ENCODE results near the gene B4GALT6. TPM values are rescaled to one million over a fixed set of nuclear protein-coding genes. Genes with fewer than 3 reads are reported as not detected.

The B4GALT6 gene
- total and polyA plus RNA-seq, 2 of the 4 experiments (the other 2 are of a cell fraction): 1.1 to 3.9 TPM

- in situ Hi-C loops (cut with MboI; ENCODE audit: low sequenced_read_pairs) (no loop called here), dilution Hi-C loops (cut with HindIII; ENCODE audit: low sequenced_read_pairs, unreplicated experiment) (no loop called here), intact Hi-C loops (cut with micrococcal nuclease) (no loop called here)
- H3K18ac ChIP-seq (ENCODE audit: low read depth, low read length): no peak overlapping the region
- H3K9me1 ChIP-seq (ENCODE audit: insufficient read depth, low read length): no peaks in the 10 kb centered on the region
- POLR2A ChIA-PET (ENCODE audit: unreplicated experiment): no interaction called here
- no peak overlapping the region for H2AK5ac ChIP-seq (ENCODE audit: low read depth, low read length)
- no peak overlapping the region for H4K91ac ChIP-seq (ENCODE audit: insufficient read depth, low read depth, low read length)
- no peak overlapping the region for H2AFZ ChIP-seq (replicated peaks; ENCODE audit: low read length, poor library complexity)
- no peaks in the 10 kb centered on the region for H3K4me1 ChIP-seq (ENCODE audit: control insufficient read depth, insufficient read depth, low read length)
- BruUV-seq (replicated peaks): no TSS peak
- no peak overlapping the region for H4K5ac ChIP-seq (ENCODE audit: low read depth, low read length)
- H3K23ac ChIP-seq (ENCODE audit: low read depth, low read length): no peak overlapping the region
- H2BK20ac ChIP-seq (ENCODE audit: low read depth, low read length): no peak overlapping the region
- H3K4me2 ChIP-seq (ENCODE audit: low read depth, low read length): no peak overlapping the region
- no CpG with 5 or more reads among the region's 13 CpGs for WGBS, 2 experiments (ENCODE audit: extremely low coverage in 2 of 2, insufficient read length in 1 of 2)
- no peak overlapping the region for H2BK120ac ChIP-seq (ENCODE audit: low read depth, low read length)
- H4K8ac ChIP-seq (ENCODE audit: low read depth in 2 of 2, low read length in 2 of 2): no peak overlapping the region
- DNase-seq (no peak), ATAC-seq (ENCODE audit: low read depth) (no peak)
- no peaks in the 10 kb centered on the region for H3K9me3 ChIP-seq (ENCODE audit: control insufficient read depth, insufficient read depth, low read length)
- no peak overlapping the region for H2AK9ac ChIP-seq (replicated peaks; ENCODE audit: low read depth, low read length, poor library complexity)
- H3K14ac ChIP-seq (replicated peaks; ENCODE audit: low read depth, low read length): no peak overlapping the region
- H2BK15ac ChIP-seq (ENCODE audit: low read depth, low read length): no peak overlapping the region
- H3K27ac ChIP-seq (ENCODE audit: insufficient read depth, low read length): no peak overlapping the region
- TF ChIP-seq BHLHE40 (IDR thresholded peaks at IDR 0.05; ENCODE audit: low read depth, low read length): no peak
- no peak for TF ChIP-seq MXI1 (IDR thresholded peaks at IDR 0.05; ENCODE audit: borderline replicate concordance, low read depth, low read length)
- TF ChIP-seq SMC3 (IDR thresholded peaks at IDR 0.05; ENCODE audit: low read depth, low read length): no peak
- TF ChIP-seq ELK1 (IDR thresholded peaks at IDR 0.05; ENCODE audit: borderline replicate concordance, low read depth, low read length): no peak
- TF ChIP-seq POLR2A (IDR thresholded peaks at IDR 0.05; ENCODE audit: low read depth, low read length): no peak
- no peak for TF ChIP-seq MAFK (IDR thresholded peaks at IDR 0.05; ENCODE audit: low read depth, low read length)
- TF ChIP-seq NFE2L2 (IDR thresholded peaks at IDR 0.05; ENCODE audit: low read depth, low read length): no peak
- no peak for TF ChIP-seq RCOR1 (IDR thresholded peaks at IDR 0.05; ENCODE audit: insufficient replicate concordance, low read length)
- TF ChIP-seq USF2 (IDR thresholded peaks at IDR 0.05; ENCODE audit: low read depth, low read length): no peak
- TF ChIP-seq RAD21 (IDR thresholded peaks at IDR 0.05; ENCODE audit: low read length): no peak
- no peak for TF ChIP-seq CHD1 (IDR thresholded peaks at IDR 0.05; ENCODE audit: low read depth, low read length)
- no peak for TF ChIP-seq CTCF (conservative IDR thresholded peaks at IDR 0.05; ENCODE audit: low read depth, low read length)
- TF ChIP-seq MAZ (IDR thresholded peaks at IDR 0.05; ENCODE audit: borderline replicate concordance, low read depth, low read length): no peak
- no peak for TF ChIP-seq CEBPB (IDR thresholded peaks at IDR 0.05; ENCODE audit: low read depth, low read length)
- no peak for TF ChIP-seq RFX5 (IDR thresholded peaks at IDR 0.05; ENCODE audit: low read depth, low read length)
- TF ChIP-seq FOS (IDR thresholded peaks at IDR 0.05; ENCODE audit: low read depth, low read length): no peak
- H3K4me3 ChIP-seq (ENCODE audit: insufficient read depth, low read depth, low read length): no peak overlapping the region
- no peaks in the 10 kb centered on the region for H3K79me1 ChIP-seq (ENCODE audit: low read depth in 1 of 2, low read length in 2 of 2)
- no peak overlapping the region for H3K4ac ChIP-seq (ENCODE audit: low read depth, low read length)
- no peaks in the 10 kb centered on the region for H3K27me3 ChIP-seq (ENCODE audit: control insufficient read depth, insufficient read depth, low read length)
- H3K56ac ChIP-seq (ENCODE audit: extremely low read depth, insufficient read depth, low read length): no peak overlapping the region
- CTCF ChIA-PET: no interaction called here
- no peaks in the 10 kb centered on the region for H4K20me1 ChIP-seq (ENCODE audit: insufficient read depth, low read length)
- H3K36me3 ChIP-seq (ENCODE audit: control insufficient read depth, insufficient read depth, low read length): no peaks in the 10 kb centered on the region
- H3K9ac ChIP-seq (ENCODE audit: low read depth, low read length): no peak overlapping the region
- H2BK5ac ChIP-seq (ENCODE audit: low read depth, low read length, poor library complexity, severe bottlenecking): no peak overlapping the region
Observed at GRCh38 chr18:31624892-31625640, 59.3 kb downstream of the B4GALT6 start.
